Gastroesophageal sphincter (tissue), 4 donors: ENCODE data around the gene MICALL2. TPM values are rescaled to one million over a fixed set of nuclear protein-coding genes. Genes with fewer than 3 reads are reported as not detected.

Experiments used
- ATAC-seq: fragments of 150-250 bp; one replicate; pipeline ENCODE4 v1.9.1; 2016; ENCODE audit warnings: mild to moderate bottlenecking, moderate library complexity
- H3K27ac ChIP-seq, 4 donors: fragments of 200-600 bp; sonication (generic) in 3 of 4; 1 replicate in 3 of 4; 2 replicates in 1 of 4; pipeline ENCODE4 v1.5.1; 2016 to 2019
- H3K27me3 ChIP-seq: fragments of 200-600 bp; sonication (generic); one replicate; pipeline ENCODE4 v1.5.1; 2019
- H3K36me3 ChIP-seq, 2 donors: fragments of 200-600 bp; sonication (generic); one replicate each; pipeline ENCODE4 v1.5.1; 2019; ENCODE audit warnings: control low read depth in 1 of 2
- H3K4me1 ChIP-seq, 3 donors: fragments of 200-600 bp; sonication (generic); 1 replicate in 2 of 3; 2 replicates in 1 of 3; pipeline ENCODE4 v1.5.1; 2016 to 2019; ENCODE audit warnings: control low read depth in 2 of 3
- H3K4me3 ChIP-seq, 2 donors: fragments of 200-600 bp; sonication (generic); one replicate each; pipeline ENCODE4 v1.5.1; 2019; ENCODE audit warnings: mild to moderate bottlenecking in 1 of 2, moderate library complexity in 1 of 2
- H3K9me3 ChIP-seq, 3 donors: fragments of 200-600 bp; sonication (generic); one replicate each; pipeline ENCODE4 v1.5.1; 2017 to 2019; ENCODE audit warnings: control low read depth in 2 of 3
- EP300 ChIP-seq: sonication (generic); formaldehyde crosslinking; IDR thresholded peaks from one replicate; pipeline ENCODE4 v1.6.1; 2017; ENCODE audit warnings: antibody characterized with exemption, mild to moderate bottlenecking
- POLR2A ChIP-seq, 2 donors: fragments of 450-650 bp; IDR thresholded peaks; one replicate each; pipeline ENCODE4 v1.6.1; 2017; ENCODE audit warnings: antibody characterized with exemption in 2 of 2, mild to moderate bottlenecking in 2 of 2, moderate library complexity in 1 of 2
- POLR2AphosphoS5 ChIP-seq: sonication (generic); formaldehyde crosslinking; IDR thresholded peaks from one replicate; pipeline ENCODE4 v1.6.1; 2017; ENCODE audit warnings: antibody characterized with exemption
- WGBS, 2 donors: methylation state at CpG; one replicate each; pipeline ENCODE4 v1.1.5; 2018; ENCODE audit warnings: low coverage in 1 of 2; 5-methylcytosine and 5-hydroxymethylcytosine counted together
- total RNA-seq, 4 donors: library from RNA; depleted of rRNA; stranded (reverse); fragments of >200 nt; gene quantifications; one replicate each; pipeline ENCODE4 v1.1.0, GENCODE V29; 2016
- TF ChIP-seq, protein P1 (sequence below), 4 experiments: fragments of 200-600 bp in 2 of 4; fragments of 450-650 bp in 2 of 4; sonication (generic) in 1 of 4; IDR thresholded peaks; one replicate each; pipeline ENCODE4 v1.5.1; 2017 to 2019; ENCODE audit warnings: antibody characterized with exemption in 4 of 4, mild to moderate bottlenecking in 2 of 4, moderate library complexity in 2 of 4

Gene MICALL2
- total RNA-seq, 4 donors from 2014 or later, result 6.6 to 19.5 (median 15.0) TPM

DNA sequence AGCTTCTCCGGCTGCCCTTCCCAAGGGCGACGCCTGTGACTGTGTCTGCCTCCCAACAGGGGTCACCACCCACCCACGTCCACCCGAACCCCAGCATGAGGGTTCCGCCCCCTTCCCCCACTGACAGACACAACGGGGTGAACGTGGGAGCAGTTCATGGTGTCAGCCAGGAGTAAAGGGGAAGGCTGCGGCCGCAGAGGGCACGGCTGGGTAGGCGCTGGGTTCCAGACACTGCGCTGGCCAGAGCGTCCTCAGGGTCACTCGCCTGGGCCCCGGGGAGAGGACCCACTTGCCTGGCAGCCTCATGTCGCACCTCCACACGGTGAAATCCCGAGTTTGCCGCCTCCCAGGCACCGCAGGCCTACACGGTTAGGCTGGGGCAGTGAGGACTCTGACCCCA lies 23.8 kb upstream of the MICALL2 start:
- Histone ChIP-seq H3K27me3 (no peaks in the 10 kb centered on the region), H3K36me3 (peaks cover 0 to 100% of the 10 kb centered on the region in 2 donors), H3K4me3 (no peak overlapping the region), H3K27ac (no peak overlapping the region), H3K4me1 (no peaks in the 10 kb centered on the region), H3K9me3 (no peaks in the 10 kb centered on the region)
- ATAC-seq, result no peak
- 88 to 100% methylated on average over 2 to 5 of the region's 22 CpGs for WGBS, 2 donors
- TF ChIP-seq EP300, result no peak
- TF ChIP-seq POLR2AphosphoS5, result no peak
- TF ChIP-seq POLR2A (IDR thresholded peaks at IDR 0.05), result no peak
- TF ChIP-seq, protein P1, sequence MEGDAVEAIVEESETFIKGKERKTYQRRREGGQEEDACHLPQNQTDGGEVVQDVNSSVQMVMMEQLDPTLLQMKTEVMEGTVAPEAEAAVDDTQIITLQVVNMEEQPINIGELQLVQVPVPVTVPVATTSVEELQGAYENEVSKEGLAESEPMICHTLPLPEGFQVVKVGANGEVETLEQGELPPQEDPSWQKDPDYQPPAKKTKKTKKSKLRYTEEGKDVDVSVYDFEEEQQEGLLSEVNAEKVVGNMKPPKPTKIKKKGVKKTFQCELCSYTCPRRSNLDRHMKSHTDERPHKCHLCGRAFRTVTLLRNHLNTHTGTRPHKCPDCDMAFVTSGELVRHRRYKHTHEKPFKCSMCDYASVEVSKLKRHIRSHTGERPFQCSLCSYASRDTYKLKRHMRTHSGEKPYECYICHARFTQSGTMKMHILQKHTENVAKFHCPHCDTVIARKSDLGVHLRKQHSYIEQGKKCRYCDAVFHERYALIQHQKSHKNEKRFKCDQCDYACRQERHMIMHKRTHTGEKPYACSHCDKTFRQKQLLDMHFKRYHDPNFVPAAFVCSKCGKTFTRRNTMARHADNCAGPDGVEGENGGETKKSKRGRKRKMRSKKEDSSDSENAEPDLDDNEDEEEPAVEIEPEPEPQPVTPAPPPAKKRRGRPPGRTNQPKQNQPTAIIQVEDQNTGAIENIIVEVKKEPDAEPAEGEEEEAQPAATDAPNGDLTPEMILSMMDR (IDR thresholded peaks at IDR 0.05), result no peak

GRCh38 chr7:1481300-1481699 lies 22.0 kb upstream of the MICALL2 start:
- TF ChIP-seq, protein P1 (IDR thresholded peaks at IDR 0.05), result no peak
- no peak for TF ChIP-seq EP300
- no peak for TF ChIP-seq POLR2AphosphoS5
- no peak for TF ChIP-seq POLR2A (IDR thresholded peaks at IDR 0.05)
- WGBS, 2 donors, result 100% methylated on average over 1 of the region's 20 CpGs; no CpG with 5 or more reads in 1 of the 2 donors
- Histone ChIP-seq H3K9me3 (no peaks in the 10 kb centered on the region), H3K4me1 (no peaks in the 10 kb centered on the region), H3K36me3 (peaks cover 0 to 100% of the 10 kb centered on the region in 2 donors), H3K27ac (no peak overlapping the region), H3K4me3 (no peak overlapping the region), H3K27me3 (no peaks in the 10 kb centered on the region)
- no peak for ATAC-seq

DNA sequence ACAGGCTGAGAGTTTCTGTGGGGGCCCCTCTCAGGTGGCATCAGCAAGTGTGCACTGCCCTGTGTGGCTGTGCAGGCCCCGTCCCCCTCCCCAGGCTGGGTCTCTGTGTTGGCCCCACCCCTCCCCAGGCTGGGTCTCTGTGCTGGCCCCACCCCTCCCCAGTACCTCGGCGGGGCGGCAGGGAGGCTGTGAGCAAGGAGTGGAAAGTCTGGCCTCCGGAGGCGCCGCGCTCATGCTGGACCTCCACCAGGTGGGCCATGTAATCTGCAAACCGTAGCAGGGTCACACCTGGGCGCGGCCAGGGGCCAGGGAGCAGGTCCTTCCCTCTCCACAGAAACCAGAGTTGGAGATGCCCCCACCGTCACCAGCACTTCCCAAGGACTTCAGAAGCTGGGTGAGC lies 21.4 kb upstream of the MICALL2 start:
- peaks cover 0 to 100% of the 10 kb centered on the region in 2 donors for H3K36me3 ChIP-seq
- TF ChIP-seq EP300 (no peak), POLR2A (IDR thresholded peaks at IDR 0.05) (no peak), POLR2AphosphoS5 (no peak)
- TF ChIP-seq, protein P1 (IDR thresholded peaks at IDR 0.05), result no peak
- ATAC-seq, result no peak

DNA sequence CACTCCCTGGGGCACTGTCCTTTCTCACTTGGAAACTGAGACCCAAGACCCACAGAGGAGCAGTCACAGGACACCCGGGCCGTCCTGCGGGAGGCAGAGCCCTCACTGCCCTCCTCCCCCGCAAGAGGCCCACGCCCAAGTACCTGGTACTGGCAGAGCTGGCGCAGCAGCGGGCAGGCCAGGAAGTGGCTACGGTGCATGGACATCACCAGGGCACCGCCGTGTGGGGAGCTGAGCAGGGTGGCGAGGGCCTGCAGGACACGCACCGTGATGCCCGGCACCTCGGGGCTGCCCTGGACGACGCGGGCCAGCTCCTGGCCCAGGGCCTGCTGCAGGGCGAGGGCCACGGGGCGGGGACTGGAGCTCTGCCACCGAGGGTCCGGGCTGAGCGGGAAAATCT lies 20.0 kb upstream of the MICALL2 start:
- no peak overlapping the region for H3K4me3 ChIP-seq
- H3K27ac ChIP-seq, result no peak overlapping the region
- no peaks in the 10 kb centered on the region for H3K27me3 ChIP-seq
- peaks cover 0 to 100% of the 10 kb centered on the region in 2 donors for H3K36me3 ChIP-seq
- TF ChIP-seq, protein P1 (IDR thresholded peaks at IDR 0.05), result no peak
- no peak for TF ChIP-seq POLR2A (IDR thresholded peaks at IDR 0.05)
- TF ChIP-seq EP300, result no peak
- no peak for TF ChIP-seq POLR2AphosphoS5
- no peaks in the 10 kb centered on the region for H3K9me3 ChIP-seq
- H3K4me1 ChIP-seq, result peaks cover 0 to 3% (median under 1%) of the 10 kb centered on the region in 3 donors
- WGBS, 2 donors, result 86% methylated on average over 5 of the region's 24 CpGs; no CpG with 5 or more reads in 1 of the 2 donors
- no peak for ATAC-seq

More for the DNA sequence above, 21.4 kb upstream of the MICALL2 start:
- Histone ChIP-seq H3K27me3 (no peaks in the 10 kb centered on the region), H3K4me1 (no peaks in the 10 kb centered on the region), H3K4me3 (no peak overlapping the region), H3K27ac (no peak overlapping the region), H3K9me3 (no peaks in the 10 kb centered on the region)
- 72% methylated on average over 5 of the region's 12 CpGs; no CpG with 5 or more reads in 1 of the 2 donors for WGBS, 2 donors

DNA sequence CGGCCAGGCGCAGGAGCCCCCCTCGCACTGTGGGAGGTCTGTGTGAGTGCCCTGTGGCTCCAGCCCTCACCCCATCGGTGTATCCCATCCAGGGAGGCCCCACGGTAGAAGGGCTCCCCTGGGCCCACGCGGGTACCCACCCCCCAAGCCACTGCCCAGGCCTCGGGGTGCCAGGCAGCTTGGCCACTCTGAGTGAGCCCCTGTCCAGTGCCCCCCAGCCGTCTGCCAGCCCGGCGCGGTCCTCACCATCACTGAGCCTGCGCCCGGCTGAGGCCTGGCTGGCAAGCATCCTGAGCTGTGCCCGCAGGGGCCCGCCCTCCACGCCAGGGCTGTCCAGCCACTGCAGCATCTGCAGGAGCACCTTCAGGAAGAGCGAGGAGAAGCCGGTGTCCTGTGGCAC lies 19.2 kb upstream of the MICALL2 start:
- no peak overlapping the region for H3K4me3 ChIP-seq
- ATAC-seq, result no peak
- H3K36me3 ChIP-seq, result peaks cover 0 to 99% of the 10 kb centered on the region in 2 donors
- no CpG with 5 or more reads among the region's 19 CpGs for WGBS, 2 donors
- no peak for TF ChIP-seq EP300
- TF ChIP-seq, protein P1 (IDR thresholded peaks at IDR 0.05), result no peak
- no peak for TF ChIP-seq POLR2A (IDR thresholded peaks at IDR 0.05)
- no peak for TF ChIP-seq POLR2AphosphoS5
- H3K27ac ChIP-seq, result no peak overlapping the region
- H3K27me3 ChIP-seq, result no peaks in the 10 kb centered on the region
- peaks cover 0 to 10% (median 6%) of the 10 kb centered on the region in 3 donors for H3K4me1 ChIP-seq
- no peaks in the 10 kb centered on the region for H3K9me3 ChIP-seq
